CD4-positive, CD25-positive, alpha-beta regulatory T cell (primary cell): Measurements from ENCODE around the gene SLC5A12. TPM values are rescaled to one million over a fixed set of nuclear protein-coding genes. Genes with fewer than 3 reads are reported as not detected.

Experiments used
- ATAC-seq, 2 donors: fragments of 150-1000 bp; cut with Tn5 transposase; one replicate each; pipeline ENCODE4 v1.10.0; 2021; ENCODE audit warnings: low read depth in 2 of 2, moderate number of reproducible peaks in 2 of 2, moderate library complexity in 1 of 2
- DNase-seq, 3 donors: peaks; one replicate each; pipeline versions ENCODE4 v3.0.0 to v3.0.0-alpha.2; 2012 to 2022; ENCODE audit warnings: mixed read lengths in 1 of 3
- H3K27ac ChIP-seq: one replicate; pipeline ENCODE4 v1.7.0; 2013; ENCODE audit warnings: mild to moderate bottlenecking, low read length; ENCODE audit not compliant: insufficient read depth, poor library complexity, severe bottlenecking
- H3K27me3 ChIP-seq: one replicate; pipeline ENCODE4 v1.7.0; 2013; ENCODE audit warnings: low read length; ENCODE audit not compliant: control insufficient read depth, insufficient read depth
- H3K36me3 ChIP-seq: one replicate; pipeline ENCODE4 v1.7.0; 2013; ENCODE audit warnings: mild to moderate bottlenecking, low read length, moderate library complexity; ENCODE audit not compliant: control insufficient read depth, insufficient read depth
- H3K4me1 ChIP-seq: 2 replicates; pipeline ENCODE4 v1.7.0; 2013; ENCODE audit warnings: mild to moderate bottlenecking, low read length; ENCODE audit not compliant: insufficient read depth, control insufficient read depth, poor library complexity, severe bottlenecking
- H3K4me3 ChIP-seq: one replicate; pipeline ENCODE4 v1.7.0; 2013; ENCODE audit warnings: low read depth, mild to moderate bottlenecking, low read length, moderate library complexity
- H3K9me3 ChIP-seq, 2 experiments: 1 replicate in 1 of 2; 2 replicates in 1 of 2; pipeline ENCODE4 v1.7.0; 2013; ENCODE audit warnings: low read length in 2 of 2, mild to moderate bottlenecking in 1 of 2, moderate library complexity in 1 of 2; ENCODE audit not compliant: control insufficient read depth in 2 of 2
- H3K27ac Mint-ChIP-seq, 3 donors: one replicate each; pipeline ENCODE4 v1.8.0; 2020 to 2022; ENCODE audit warnings: mild to moderate bottlenecking in 3 of 3, mixed read lengths in 3 of 3, moderate library complexity in 2 of 3
- H3K27me3 Mint-ChIP-seq: one replicate; pipeline ENCODE4 v1.8.0; 2022; ENCODE audit warnings: mild to moderate bottlenecking, mixed read lengths
- H3K36me3 Mint-ChIP-seq: one replicate; pipeline ENCODE4 v1.8.0; 2020; ENCODE audit warnings: mixed read lengths
- H3K4me1 Mint-ChIP-seq, 4 donors: one replicate each; pipeline ENCODE4 v1.8.0; 2020 to 2022; ENCODE audit warnings: mixed read lengths in 4 of 4, mild to moderate bottlenecking in 1 of 4
- H3K4me3 Mint-ChIP-seq, 4 donors: one replicate each; pipeline ENCODE4 v1.8.0; 2020 to 2022; ENCODE audit warnings: mild to moderate bottlenecking in 4 of 4, mixed read lengths in 4 of 4, moderate library complexity in 3 of 4
- H3K9me3 Mint-ChIP-seq, 7 donors: one replicate each; pipeline ENCODE4 v1.8.0; 2020 to 2022; ENCODE audit warnings: mixed read lengths in 7 of 7, mild to moderate bottlenecking in 3 of 7, moderate library complexity in 2 of 7
- polyA plus RNA-seq, 4 donors: library from polyadenylated mRNA; unstranded; fragments of 300-500 nt; fragmentation: Illumina TruSeq; gene quantifications; one replicate each; pipeline ENCODE4 v1.2.3, GENCODE V29; 2021
- total RNA-seq: library from RNA; stranded (reverse); gene quantifications from one replicate; pipeline ENCODE4 v1.2.3, GENCODE V29; 2022

The SLC5A12 gene
- total and polyA plus RNA-seq, 5 donors from 2014 or later = not detected

DNA sequence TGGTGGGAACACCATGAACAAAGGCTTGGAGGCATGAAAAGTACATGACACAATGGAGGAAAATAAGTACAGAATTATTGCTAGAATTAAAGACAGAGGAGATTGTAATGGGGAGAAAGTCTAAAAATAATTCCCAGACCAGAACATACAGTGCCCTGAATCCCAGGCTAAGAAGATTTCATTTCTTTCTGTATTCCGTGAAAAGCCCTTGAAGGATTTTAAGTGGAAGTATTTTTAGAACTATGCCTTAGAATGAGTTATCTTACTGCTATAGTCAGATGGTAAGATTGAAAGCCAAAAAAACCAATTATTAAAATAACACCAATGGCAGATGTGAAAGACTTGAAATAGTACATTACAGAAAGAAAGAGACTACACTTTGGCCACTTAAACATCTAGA is 36.1 kb upstream of the SLC5A12 start:
- Mint-ChIP-seq H3K27me3 (no peaks in the 10 kb centered on the region), H3K4me1 (no peaks in the 10 kb centered on the region), H3K36me3 (no peaks in the 10 kb centered on the region), H3K9me3 (peaks cover 0 to 8% (median 0%) of the 10 kb centered on the region in 7 donors), H3K4me3 (no peak overlapping the region), H3K27ac (no peak overlapping the region)
- Histone ChIP-seq H3K4me1 (no peaks in the 10 kb centered on the region), H3K27me3 (no peaks in the 10 kb centered on the region), H3K36me3 (no peaks in the 10 kb centered on the region), H3K9me3 (no peaks in the 10 kb centered on the region), H3K27ac (no peak overlapping the region), H3K4me3 (no peak overlapping the region)
- DNase-seq (no peak), ATAC-seq (no peak)

DNA sequence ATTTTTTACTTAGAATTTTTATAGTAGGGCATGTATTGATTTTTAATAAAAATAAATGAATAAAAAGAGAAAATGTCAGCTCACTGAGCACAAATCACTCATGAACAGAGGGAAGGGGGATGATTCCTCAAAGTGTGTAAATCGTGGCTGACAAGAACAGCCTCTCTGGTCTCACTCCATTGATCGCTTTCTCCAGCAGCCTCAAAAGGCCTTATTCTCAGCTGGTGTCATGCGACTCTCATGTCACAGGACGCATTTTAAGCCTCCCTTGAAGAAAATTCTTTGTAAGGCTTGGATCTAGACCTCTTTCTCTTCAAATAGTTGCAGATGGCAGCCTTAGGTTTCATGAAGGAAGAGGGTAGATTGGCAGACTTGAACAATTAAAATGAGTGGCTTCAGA is 33.9 kb upstream of the SLC5A12 start:
- no peaks in the 10 kb centered on the region for H3K4me1 ChIP-seq
- ATAC-seq (no peak), DNase-seq (no peak)
- no peaks in the 10 kb centered on the region for H3K27me3 ChIP-seq
- no peaks in the 10 kb centered on the region for H3K27me3 Mint-ChIP-seq
- H3K4me3 Mint-ChIP-seq = no peak overlapping the region
- peaks cover 0 to 7% (median 0%) of the 10 kb centered on the region in 7 donors for H3K9me3 Mint-ChIP-seq
- no peaks in the 10 kb centered on the region for H3K36me3 ChIP-seq
- H3K27ac ChIP-seq = no peak overlapping the region
- no peaks in the 10 kb centered on the region for H3K4me1 Mint-ChIP-seq
- H3K27ac Mint-ChIP-seq = no peak overlapping the region
- no peaks in the 10 kb centered on the region for H3K9me3 ChIP-seq
- H3K4me3 ChIP-seq = no peak overlapping the region
- H3K36me3 Mint-ChIP-seq = no peaks in the 10 kb centered on the region

DNA sequence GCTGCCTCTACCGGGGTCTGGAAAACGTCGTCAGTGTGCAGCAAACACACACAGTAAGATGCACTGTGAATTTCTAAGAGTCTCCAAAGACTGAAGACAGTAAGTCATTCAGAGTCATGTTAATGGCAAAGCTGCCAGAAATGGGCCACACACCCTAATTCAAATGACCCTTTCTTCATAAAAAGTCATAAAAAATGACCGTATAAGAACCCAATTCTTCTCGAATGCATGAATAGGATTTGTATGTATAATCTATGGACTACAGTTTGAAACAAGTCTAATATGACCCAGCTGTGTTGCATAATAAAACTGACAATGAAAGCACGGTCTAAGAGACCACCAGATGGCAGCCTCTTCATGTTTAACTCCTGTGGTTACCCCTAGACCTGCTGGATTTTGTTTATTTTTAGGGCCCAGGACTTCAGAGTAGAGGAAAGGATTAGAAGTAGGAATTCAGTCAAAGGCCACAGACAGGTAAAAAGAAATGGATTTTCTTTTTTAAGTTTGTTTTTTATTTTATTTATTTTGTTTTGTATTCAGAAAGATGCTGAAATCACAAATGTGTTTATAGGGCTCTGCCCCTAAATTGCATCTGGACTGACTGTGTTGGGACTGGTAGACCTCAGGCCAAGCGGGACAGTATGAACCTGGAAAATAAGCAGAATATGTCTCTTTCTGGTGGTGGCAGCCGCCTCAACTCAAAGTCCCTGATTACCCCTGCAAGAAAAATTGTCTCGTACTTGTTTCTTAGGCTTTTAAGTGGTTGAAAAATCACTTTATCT is 32.1 kb upstream of the SLC5A12 start:
- no peaks in the 10 kb centered on the region for H3K4me1 ChIP-seq
- H3K36me3 Mint-ChIP-seq = no peaks in the 10 kb centered on the region
- no peaks in the 10 kb centered on the region for H3K27me3 ChIP-seq
- ATAC-seq (no peak), DNase-seq (peak in 1 of 3 donors; percentile 7)
- H3K9me3 Mint-ChIP-seq = peaks cover 0 to 7% (median 0%) of the 10 kb centered on the region in 7 donors
- no peak overlapping the region for H3K4me3 Mint-ChIP-seq
- no peak overlapping the region for H3K4me3 ChIP-seq
- H3K36me3 ChIP-seq = no peaks in the 10 kb centered on the region
- no peak overlapping the region for H3K27ac ChIP-seq
- no peak overlapping the region for H3K27ac Mint-ChIP-seq
- no peaks in the 10 kb centered on the region for H3K27me3 Mint-ChIP-seq
- no peaks in the 10 kb centered on the region for H3K4me1 Mint-ChIP-seq
- no peaks in the 10 kb centered on the region for H3K9me3 ChIP-seq

DNA sequence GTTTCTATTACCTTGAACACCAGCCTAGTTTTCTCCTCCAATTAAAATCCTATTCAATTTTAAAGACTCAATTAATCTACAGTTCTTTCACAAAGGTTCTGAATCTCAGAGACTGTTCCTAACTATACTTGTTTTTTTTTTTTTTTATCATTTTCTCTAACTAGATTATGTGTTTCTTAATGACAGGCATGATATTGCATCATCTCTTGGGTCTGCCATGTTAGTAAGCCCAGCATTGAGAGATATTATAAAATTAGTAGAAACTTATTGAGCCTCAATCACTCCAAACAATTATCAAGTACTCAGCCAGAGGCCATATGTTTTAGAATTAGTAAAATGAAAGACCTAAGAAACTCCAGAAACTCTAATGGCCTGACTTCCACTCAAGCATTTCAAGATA is 28.1 kb upstream of the SLC5A12 start:
- H3K4me3 ChIP-seq = no peak overlapping the region
- H3K27ac Mint-ChIP-seq = no peak overlapping the region

GRCh38 chr11:26743622-26744021 is 21.8 kb upstream of the SLC5A12 start:
- no peak for ATAC-seq
- peaks cover 0 to 10% (median 2%) of the 10 kb centered on the region in 7 donors for H3K9me3 Mint-ChIP-seq
- Histone ChIP-seq H3K4me1 (no peaks in the 10 kb centered on the region), H3K4me3 (no peak overlapping the region), H3K27me3 (no peaks in the 10 kb centered on the region), H3K9me3 (no peaks in the 10 kb centered on the region), H3K27ac (no peak overlapping the region), H3K36me3 (no peaks in the 10 kb centered on the region)
- no peaks in the 10 kb centered on the region for H3K27me3 Mint-ChIP-seq
- H3K4me3 Mint-ChIP-seq = no peak overlapping the region
- no peaks in the 10 kb centered on the region for H3K36me3 Mint-ChIP-seq
- no peak for DNase-seq
- no peak overlapping the region for H3K27ac Mint-ChIP-seq
- H3K4me1 Mint-ChIP-seq = no peaks in the 10 kb centered on the region

More for the DNA sequence above, 28.1 kb upstream of the SLC5A12 start:
- no peaks in the 10 kb centered on the region for H3K9me3 ChIP-seq
- H3K27ac ChIP-seq = no peak overlapping the region
- DNase-seq (no peak), ATAC-seq (no peak)
- H3K9me3 Mint-ChIP-seq = peaks cover 0 to 4% (median 0%) of the 10 kb centered on the region in 7 donors
- no peaks in the 10 kb centered on the region for H3K36me3 Mint-ChIP-seq
- no peaks in the 10 kb centered on the region for H3K27me3 ChIP-seq
- H3K36me3 ChIP-seq = no peaks in the 10 kb centered on the region
- H3K4me1 Mint-ChIP-seq = no peaks in the 10 kb centered on the region
- no peaks in the 10 kb centered on the region for H3K4me1 ChIP-seq
- H3K27me3 Mint-ChIP-seq = no peaks in the 10 kb centered on the region
- H3K4me3 Mint-ChIP-seq = no peak overlapping the region

DNA sequence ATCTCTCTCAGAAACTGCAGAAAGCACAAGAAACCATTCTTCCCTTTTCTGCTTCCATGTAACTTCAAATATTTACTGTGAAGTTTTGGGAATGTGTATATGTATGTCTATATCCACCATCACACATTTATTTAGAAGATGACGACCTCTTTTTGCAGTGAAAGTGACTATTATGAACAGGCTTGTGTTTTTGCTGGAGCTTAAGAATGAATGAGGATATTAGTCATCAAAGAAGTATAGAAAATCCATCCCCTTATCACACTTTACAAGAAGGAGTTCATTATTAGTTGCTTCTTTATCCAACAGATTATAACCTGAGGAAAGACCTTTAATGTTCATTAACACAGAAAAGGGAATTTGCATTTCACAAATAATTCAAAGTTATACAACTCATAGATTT is 21.1 kb upstream of the SLC5A12 start:
- Histone ChIP-seq H3K36me3 (no peaks in the 10 kb centered on the region), H3K27ac (no peak overlapping the region), H3K4me1 (no peaks in the 10 kb centered on the region), H3K4me3 (no peak overlapping the region), H3K27me3 (no peaks in the 10 kb centered on the region), H3K9me3 (no peaks in the 10 kb centered on the region)
- H3K36me3 Mint-ChIP-seq = no peaks in the 10 kb centered on the region
- peaks cover 0 to 10% (median 2%) of the 10 kb centered on the region in 7 donors for H3K9me3 Mint-ChIP-seq
- no peak overlapping the region for H3K27ac Mint-ChIP-seq
- no peak overlapping the region for H3K4me3 Mint-ChIP-seq
- ATAC-seq (no peak), DNase-seq (no peak)
- no peaks in the 10 kb centered on the region for H3K4me1 Mint-ChIP-seq
- no peaks in the 10 kb centered on the region for H3K27me3 Mint-ChIP-seq

DNA sequence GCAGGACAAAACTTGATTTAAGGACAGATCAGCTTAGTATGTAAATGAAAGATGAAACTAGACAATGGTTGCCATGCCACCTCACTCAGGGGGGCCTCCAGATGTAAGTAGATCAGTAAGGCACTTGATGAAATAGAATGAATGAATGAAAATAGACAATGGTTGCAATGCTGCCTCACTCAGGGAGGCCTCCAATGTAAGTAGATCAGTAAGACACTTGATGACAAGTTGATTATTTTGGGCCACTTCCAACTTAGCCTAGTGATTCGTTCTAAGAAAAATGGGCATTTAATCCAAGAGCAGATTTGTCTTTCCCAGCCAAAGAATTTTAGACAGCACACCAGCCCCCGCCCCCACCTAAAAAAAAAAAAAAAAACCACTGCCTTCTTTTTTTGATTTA is 19.2 kb upstream of the SLC5A12 start:
- Histone ChIP-seq H3K27me3 (no peaks in the 10 kb centered on the region), H3K4me1 (no peaks in the 10 kb centered on the region), H3K4me3 (no peak overlapping the region), H3K27ac (no peak overlapping the region), H3K36me3 (no peaks in the 10 kb centered on the region), H3K9me3 (no peaks in the 10 kb centered on the region)
- H3K9me3 Mint-ChIP-seq = peaks cover 0 to 18% (median 4%) of the 10 kb centered on the region in 7 donors
- H3K36me3 Mint-ChIP-seq = no peaks in the 10 kb centered on the region
- H3K4me3 Mint-ChIP-seq = no peak overlapping the region
- H3K4me1 Mint-ChIP-seq = no peaks in the 10 kb centered on the region
- no peaks in the 10 kb centered on the region for H3K27me3 Mint-ChIP-seq
- H3K27ac Mint-ChIP-seq = no peak overlapping the region
- no peak for ATAC-seq
- no peak for DNase-seq
